Type B pancreatic cell (in vitro differentiated cells): ENCODE measurements around the gene HNRNPA0. TPM values are rescaled to one million over a fixed set of nuclear protein-coding genes. Genes with fewer than 3 reads are reported as not detected.

ENCODE experiments used
- DNase-seq: peaks from one replicate; pipeline ENCODE4 v3.0.0; 2021; ENCODE audit warnings: mixed read lengths; ENCODE audit not compliant: unreplicated experiment; ENCODE audit errors: extremely low spot score
- H3K27ac Mint-ChIP-seq: 2 replicates; pipeline ENCODE4 v1.8.0; 2021; ENCODE audit warnings: mild to moderate bottlenecking, mixed read lengths
- H3K27me3 Mint-ChIP-seq: 2 replicates; pipeline ENCODE4 v1.8.0; 2021; ENCODE audit warnings: mixed read lengths
- H3K36me3 Mint-ChIP-seq: 2 replicates; pipeline ENCODE4 v1.8.0; 2021; ENCODE audit warnings: mixed read lengths
- H3K4me1 Mint-ChIP-seq: one replicate; pipeline ENCODE4 v1.8.0; 2021; ENCODE audit warnings: mixed read lengths; ENCODE audit not compliant: unreplicated experiment
- H3K4me3 Mint-ChIP-seq: 2 replicates; pipeline ENCODE4 v1.8.0; 2021; ENCODE audit warnings: mild to moderate bottlenecking, mixed read lengths
- H3K9me3 Mint-ChIP-seq: 2 replicates; pipeline ENCODE4 v1.8.0; 2021; ENCODE audit warnings: mixed read lengths
- CTCF ChIP-seq: fragments of 200-600 bp; sonication (generic); conservative IDR thresholded peaks from 2 replicates; pipeline ENCODE4 v1.5.0; 2021; ENCODE audit warnings: antibody characterized with exemption, mild to moderate bottlenecking
- long read RNA-seq: library from polyadenylated mRNA; unstranded; transcript quantifications from one replicate; pipeline ENCODE4 v2.0.0, GENCODE V29; 2020
- total RNA-seq: library from RNA; stranded (reverse); gene quantifications from 2 replicates; pipeline ENCODE4 v1.2.1, GENCODE V29; 2021; ENCODE audit warnings: low replicate concordance

The HNRNPA0 gene
- 50.4 and 67.0 TPM in 2 replicates for total RNA-seq
- long read RNA-seq, full-length matches to known transcripts, result 11 of 11 reads
- long read RNA-seq, partial matches to known transcripts, result 0 of 11 reads
- long read RNA-seq, other reads (novel, unspliced or antisense), result 0 of 11 reads

GRCh38 chr5:137754188-137754960, at the start of gene HNRNPA0:
Gene HNRNPA0, minus strand, starts transcription at chr5:137754363. Its CDS starts 297 bp downstream, at chr5:137754066.
- Mint-ChIP-seq H3K4me3 (peak within 1 kb of the TSS; percentile 100), H3K4me1 (peaks cover 14% of the 10 kb centered on the region), H3K27ac (peak within 1 kb of the TSS; percentile 100), H3K36me3 (peaks cover 18% of the 10 kb centered on the region), H3K27me3 (peaks cover 15% of the 10 kb centered on the region), H3K9me3 (no peaks in the 10 kb centered on the region)
- peak; percentile 96 for DNase-seq
- no peak for TF ChIP-seq CTCF

- H3K36me3 Mint-ChIP-seq, result no peaks in the 10 kb centered on the region
- DNase-seq, result no peak
- H3K27me3 Mint-ChIP-seq, result peaks cover 2% of the 10 kb centered on the region
- H3K4me1 Mint-ChIP-seq, result no peaks in the 10 kb centered on the region
- H3K4me3 Mint-ChIP-seq, result no peak overlapping the region
- H3K27ac Mint-ChIP-seq, result no peak overlapping the region
- no peak for TF ChIP-seq CTCF
- H3K9me3 Mint-ChIP-seq, result no peaks in the 10 kb centered on the region
Observed at GRCh38 chr5:137802282-137803210, 48.4 kb upstream of the HNRNPA0 start.

- Mint-ChIP-seq H3K9me3 (no peaks in the 10 kb centered on the region), H3K4me3 (no peak overlapping the region), H3K36me3 (no peaks in the 10 kb centered on the region), H3K4me1 (no peaks in the 10 kb centered on the region), H3K27ac (no peak overlapping the region), H3K27me3 (peaks cover 2% of the 10 kb centered on the region)
- no peak for TF ChIP-seq CTCF
- DNase-seq, result no peak
Observed at GRCh38 chr5:137800700-137801411, 46.7 kb upstream of the HNRNPA0 start.

GRCh38 chr5:137796279-137796678, 42.1 kb upstream of the HNRNPA0 start:
- no peaks in the 10 kb centered on the region for H3K9me3 Mint-ChIP-seq
- no peaks in the 10 kb centered on the region for H3K36me3 Mint-ChIP-seq
- H3K4me3 Mint-ChIP-seq, result no peak overlapping the region
- DNase-seq, result no peak
- no peak for TF ChIP-seq CTCF
- peaks cover 2% of the 10 kb centered on the region for H3K27me3 Mint-ChIP-seq
- no peak overlapping the region for H3K27ac Mint-ChIP-seq
- no peaks in the 10 kb centered on the region for H3K4me1 Mint-ChIP-seq

- DNase-seq, result no peak
- Mint-ChIP-seq H3K27ac (no peak overlapping the region), H3K27me3 (peaks cover 2% of the 10 kb centered on the region), H3K36me3 (no peaks in the 10 kb centered on the region), H3K9me3 (no peaks in the 10 kb centered on the region), H3K4me1 (no peaks in the 10 kb centered on the region), H3K4me3 (no peak overlapping the region)
- TF ChIP-seq CTCF, result no peak
Observed at GRCh38 chr5:137794863-137795262, 40.7 kb upstream of the HNRNPA0 start.
